ENCODE data around the gene TSPEAR. TPM values are rescaled to one million over a fixed set of nuclear protein-coding genes. Genes with fewer than 3 reads are reported as not detected.

TSPEAR gene
- total and polyA plus RNA-seq, 9 of the 15 experiments (the other 6 are each of a cell fraction or from before 2014, with no cell fraction given): not detected

- 9% methylated on average over 20 of the region's 24 CpGs for WGBS (ENCODE audit: insufficient coverage, low coverage, missing lambda C conversion rate)
- Histone ChIP-seq H4K20me1 (replicated peaks; ENCODE audit: control insufficient read depth, insufficient read depth, low read length) (0 out of 2 replicates have a peak, but pooled peaks cover 3% of the 10 kb centered on the region), H3K9ac (ENCODE audit: insufficient read depth in 1 of 2, low read depth in 2 of 2, low read length in 2 of 2) (no peak overlapping the region), H3K79me2 (ENCODE audit: control insufficient read depth, insufficient read depth, low read length) (no peaks in the 10 kb centered on the region), H3K4me2 (ENCODE audit: insufficient read depth, low read length) (no peak overlapping the region), H3K9me1 (ENCODE audit: control insufficient read depth, insufficient read depth, low read length) (no peaks in the 10 kb centered on the region), H3K9me3 (replicated peaks; ENCODE audit: control insufficient read depth, insufficient read depth, low read depth, low read length) (no peaks in the 10 kb centered on the region; the same call in 1 of the 2 replicates), H2AFZ (ENCODE audit: low read depth, low read length) (no peak overlapping the region), H3K27ac (ENCODE audit: extremely low read depth, low read depth, low read length) (no peak overlapping the region), H3K27me3 (ENCODE audit: control insufficient read depth in 2 of 2, insufficient read depth in 2 of 2, low read length in 2 of 2) (peaks cover 54 to 80% of the 10 kb centered on the region in 2 experiments), H3K4me3 (no peak overlapping the region), H3K4me1 (replicated peaks in 1 of 2; ENCODE audit: control insufficient read depth in 2 of 2, insufficient read depth in 2 of 2, low read length in 2 of 2) (peaks cover 0 to 42% of the 10 kb centered on the region in 2 experiments; a peak in 2 of 5 replicates), H3K36me3 (ENCODE audit: control insufficient read depth, insufficient read depth, low read length) (no peaks in the 10 kb centered on the region)
- in situ Hi-C loops (cut with MboI): no loop called here
- FAIRE-seq: no peak
- DNase-seq (ENCODE audit: extremely low read depth in 1 of 4, low spot score in 3 of 4): no peak
- TF ChIP-seq E2F6 (IDR thresholded peaks at IDR 0.05; ENCODE audit: borderline replicate concordance in 1 of 2, extremely low read depth in 1 of 2, insufficient read depth in 1 of 2, insufficient read length in 1 of 2, low read depth in 1 of 2, low read length in 1 of 2, poor library complexity in 1 of 2, severe bottlenecking in 1 of 2) (no peak), ELK3 (CRISPR knock-in tag; IDR thresholded peaks at IDR 0.05) (no peak), E2F4 (CRISPR knock-in tag; IDR thresholded peaks at IDR 0.05; ENCODE audit: low read depth) (no peak), YY1 (IDR thresholded peaks at IDR 0.05; ENCODE audit: borderline replicate concordance in 1 of 3, control insufficient read depth in 1 of 3, extremely low read depth in 1 of 3, insufficient read depth in 3 of 3, insufficient read length in 1 of 3, insufficient replicate concordance in 2 of 3, low read depth in 1 of 3, low read length in 2 of 3) (peak in 1 of 3 experiments; percentile 38)
- intact Hi-C loops (cut with micrococcal nuclease): no loop called here
- ChIA-PET POLR2A (no interaction called here), CTCF (ENCODE audit: low intra/inter-chr PET ratio) (no interaction called here)
- BruUV-seq (replicated peaks): no TSS peak
- ATAC-seq: 0 out of 3 replicates have a peak, but pooled peaks have one; percentile 25
Observed at GRCh38 chr21:44751186-44751798, 39.9 kb upstream of the TSPEAR start.
